NCI-H1417 treated with DMSO at 0.1 percent for 48 hours (cell line): ENCODE data around the gene RFC2.
"Not testable (repeated sequence)": the region's sequence is repeated elsewhere in the genome, so short reads cannot be mapped to it uniquely, and the experiment has no call there.

Experiments used
- DNase-seq: peaks from one replicate; lab custom pipeline; 2025; lab: John Stamatoyannopoulos, UW

Gene RFC2

GRCh38 chr7:74248156-74248555 lies 6.0 kb downstream of the RFC2 start:
- no peak for DNase-seq

DNA sequence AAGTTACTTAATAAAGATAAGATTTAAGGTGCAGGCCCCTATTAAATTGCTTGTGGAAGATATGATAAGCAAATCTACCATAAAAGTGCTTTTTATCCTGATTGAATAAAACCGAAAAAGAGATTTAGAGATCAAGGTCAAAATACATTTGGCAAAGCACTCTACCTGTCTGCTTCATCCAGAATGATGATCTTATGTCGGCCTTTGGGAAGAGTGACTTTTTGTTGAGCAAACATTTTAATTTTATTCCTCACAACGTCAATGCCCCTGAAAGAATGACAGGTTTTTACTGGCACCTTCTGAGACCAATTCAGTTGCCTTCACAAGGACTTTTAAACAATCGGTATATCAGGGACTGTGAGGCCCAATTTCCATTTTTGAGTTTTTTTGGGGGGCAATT lies 7.7 kb downstream of the RFC2 start:
- no peak for DNase-seq

GRCh38 chr7:74242122-74242443 lies 12.1 kb downstream of the RFC2 start:
- DNase-seq, result no peak

DNA sequence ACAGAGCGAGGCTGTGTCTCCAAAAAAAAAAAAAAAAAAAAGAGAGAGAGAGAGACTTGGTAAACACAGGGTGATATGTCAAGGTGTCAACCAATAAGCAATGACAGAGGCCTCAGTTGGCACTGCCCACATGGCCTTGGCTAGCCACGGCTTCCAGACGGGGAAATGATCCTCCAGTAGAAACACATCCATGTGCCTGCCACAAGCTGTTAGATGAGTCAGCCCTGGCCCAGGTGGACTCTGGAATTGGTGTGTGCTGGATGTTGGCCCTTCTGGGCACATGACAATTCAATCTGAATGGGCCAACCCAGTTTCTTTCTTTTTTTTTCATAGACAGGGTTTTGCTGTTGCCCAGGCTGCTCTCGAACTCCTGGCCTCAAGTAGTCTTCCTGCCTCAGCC lies 13.7 kb downstream of the RFC2 start:
- no peak for DNase-seq

DNA sequence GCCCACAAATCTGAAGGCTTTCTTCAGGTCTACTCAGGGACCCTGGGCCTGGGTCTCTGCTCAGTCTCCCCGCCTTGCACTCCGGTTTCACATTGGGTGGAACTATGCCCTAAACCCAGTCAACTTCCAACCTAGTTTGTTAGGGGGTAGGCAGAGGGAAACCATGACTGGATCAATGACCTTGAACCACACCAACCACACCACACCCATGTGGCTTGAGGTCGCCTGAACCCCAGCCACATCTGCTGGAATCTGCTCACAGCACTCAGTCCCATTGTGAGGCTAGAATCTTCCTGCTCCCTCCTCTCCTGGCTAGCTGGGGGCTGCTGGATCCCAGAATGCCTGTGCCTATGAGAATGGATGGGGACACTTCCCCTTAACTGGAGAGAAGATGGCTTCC lies 17.9 kb downstream of the RFC2 start:
- DNase-seq, result no peak

DNA sequence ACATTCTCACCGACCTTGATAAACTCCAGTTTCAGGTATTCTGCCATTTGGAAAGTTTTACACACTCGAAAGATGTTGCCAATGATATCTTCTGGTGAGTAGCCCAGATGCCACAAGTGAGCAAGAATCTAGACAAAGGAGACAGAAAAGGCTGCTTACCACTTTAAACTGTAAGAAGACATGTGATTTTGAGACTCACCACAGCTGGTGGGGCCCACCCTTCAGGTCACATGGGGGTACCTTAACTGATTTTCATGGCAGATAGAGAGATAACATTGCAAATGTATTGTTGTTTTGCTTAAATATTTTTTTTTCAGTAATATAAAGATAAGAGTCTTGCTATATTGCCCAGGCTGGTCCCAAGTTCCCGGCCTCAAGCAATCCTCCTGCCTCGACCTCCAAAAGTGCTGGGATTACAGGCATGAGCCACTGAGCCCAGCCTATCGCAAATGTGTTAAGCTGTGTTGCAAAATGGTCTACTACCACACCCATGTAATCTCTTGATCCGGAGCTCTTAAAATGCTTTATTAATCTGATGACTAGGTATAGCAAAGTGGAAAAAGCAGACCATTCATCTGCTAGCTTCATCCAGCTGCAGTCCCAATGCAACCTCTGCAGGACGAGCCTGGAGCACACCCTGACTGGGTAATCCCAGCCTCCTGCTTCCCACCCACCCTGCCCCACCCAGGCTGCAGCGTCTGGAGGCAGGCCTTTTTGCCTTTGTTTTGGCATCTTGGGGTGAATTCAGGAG lies 18.5 kb downstream of the RFC2 start:
- no peak for DNase-seq

DNA sequence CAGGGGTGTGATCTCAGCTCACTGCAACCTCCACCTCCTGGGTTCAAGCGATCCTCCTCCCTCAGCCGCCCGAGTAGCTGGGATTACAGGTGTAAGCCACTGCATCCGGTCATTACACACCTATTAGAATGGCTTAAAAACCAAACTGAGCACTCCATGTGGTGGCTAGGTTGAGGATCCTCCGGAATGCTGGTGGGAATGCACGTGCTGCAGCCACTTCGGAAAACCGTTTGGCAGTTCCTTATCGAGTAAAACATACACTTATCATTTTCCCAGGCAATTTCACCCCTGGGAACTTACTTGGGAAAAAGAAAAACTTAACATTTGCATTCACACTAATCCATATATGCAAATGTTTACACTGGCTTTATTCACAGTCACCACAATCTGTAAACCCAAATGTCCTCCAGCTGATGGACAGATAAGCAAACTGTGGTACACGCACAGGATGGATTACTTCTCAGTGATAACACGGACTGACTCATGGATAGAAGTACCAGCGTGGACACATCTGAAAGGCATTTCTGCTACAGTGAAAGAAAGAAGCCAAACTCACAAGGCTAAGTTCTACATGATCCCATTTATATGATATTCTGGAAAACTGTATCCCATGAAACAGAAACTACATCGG lies 20.4 kb downstream of the RFC2 start:
- no peak for DNase-seq

GRCh38 chr7:74231232-74231590 lies 23.0 kb downstream of the RFC2 start:
- DNase-seq, result no peak

DNA sequence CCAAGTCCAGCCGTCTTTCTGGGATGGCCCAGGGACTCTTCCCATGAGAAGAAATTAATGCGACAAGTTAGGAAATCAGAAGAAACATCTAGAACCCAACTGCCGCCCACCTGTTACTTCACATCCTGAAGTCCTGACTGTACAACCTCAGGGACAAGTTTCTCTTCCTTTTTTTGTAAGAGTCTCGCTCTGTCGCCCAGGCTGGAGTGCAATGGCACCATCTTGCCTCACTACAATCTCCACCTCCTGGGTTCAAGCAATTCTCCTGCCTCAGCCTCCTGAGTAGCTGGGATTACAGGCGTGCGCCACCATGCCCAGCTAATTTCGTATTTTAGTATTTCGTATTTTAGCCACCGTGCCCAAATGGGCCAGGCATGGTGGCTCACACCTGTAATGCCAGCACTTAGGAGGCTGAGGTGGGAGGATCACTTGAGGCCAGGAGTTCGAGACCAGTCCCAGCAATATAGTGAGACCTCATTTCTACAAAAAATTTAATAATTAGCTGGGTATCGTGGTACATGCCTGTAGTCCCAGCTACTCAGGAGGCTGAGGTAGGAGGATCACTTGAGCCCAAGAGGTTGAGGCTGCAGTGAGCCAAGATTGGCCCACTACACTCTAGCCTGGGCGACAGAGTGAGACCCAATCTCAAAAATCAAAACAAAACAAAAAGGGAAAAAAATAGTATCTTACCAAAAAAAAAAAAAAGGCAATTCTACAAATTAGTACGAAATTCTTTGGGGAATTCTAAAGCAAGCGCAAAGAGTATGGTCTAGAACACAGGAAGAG lies 23.6 kb downstream of the RFC2 start:
- no peak for DNase-seq

DNA sequence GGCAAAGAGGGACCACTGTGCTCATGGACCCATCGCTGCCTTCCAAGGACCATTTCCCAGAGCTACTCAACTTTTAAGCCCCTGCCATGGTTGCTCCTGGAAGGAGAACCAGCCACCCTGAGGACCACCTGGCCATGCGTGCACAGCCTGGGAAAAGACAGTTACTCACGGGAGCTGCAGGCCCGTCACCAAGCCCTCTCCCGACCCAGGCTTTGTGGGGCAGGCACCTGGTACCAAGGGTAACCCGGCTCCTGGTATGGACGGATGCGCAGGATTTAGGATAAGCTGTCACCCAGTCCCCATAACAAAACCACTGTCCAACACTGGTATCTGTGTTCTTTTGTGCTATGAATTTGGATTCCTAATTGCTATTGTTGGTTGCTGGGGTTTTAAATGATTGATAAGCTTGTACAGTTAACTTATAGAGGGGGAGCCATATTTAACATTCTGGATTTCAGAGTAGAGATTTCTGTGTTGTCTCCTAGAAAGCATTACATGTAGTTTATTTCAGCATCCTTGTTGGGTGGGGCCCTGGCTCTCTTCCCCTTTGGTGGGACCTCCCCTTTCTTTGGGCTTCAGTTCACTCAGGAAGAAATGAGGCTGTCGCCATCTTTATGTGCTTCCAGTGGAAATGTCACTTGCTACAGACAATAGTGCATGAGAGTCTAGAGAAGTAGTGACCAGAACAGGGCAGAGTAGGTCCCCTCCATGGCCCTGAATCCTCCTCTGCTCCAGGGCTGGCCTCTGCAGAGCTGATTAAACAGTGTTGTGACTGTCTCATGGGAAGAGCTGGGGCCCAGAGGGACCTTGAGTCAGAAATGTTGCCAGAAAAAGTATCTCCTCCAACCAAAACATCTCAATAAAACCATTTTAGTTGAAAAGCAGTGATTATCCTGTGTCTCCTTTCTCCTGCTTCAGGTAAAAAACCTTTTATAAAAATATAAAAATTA lies 25.0 kb downstream of the RFC2 start:
- no peak for DNase-seq

DNA sequence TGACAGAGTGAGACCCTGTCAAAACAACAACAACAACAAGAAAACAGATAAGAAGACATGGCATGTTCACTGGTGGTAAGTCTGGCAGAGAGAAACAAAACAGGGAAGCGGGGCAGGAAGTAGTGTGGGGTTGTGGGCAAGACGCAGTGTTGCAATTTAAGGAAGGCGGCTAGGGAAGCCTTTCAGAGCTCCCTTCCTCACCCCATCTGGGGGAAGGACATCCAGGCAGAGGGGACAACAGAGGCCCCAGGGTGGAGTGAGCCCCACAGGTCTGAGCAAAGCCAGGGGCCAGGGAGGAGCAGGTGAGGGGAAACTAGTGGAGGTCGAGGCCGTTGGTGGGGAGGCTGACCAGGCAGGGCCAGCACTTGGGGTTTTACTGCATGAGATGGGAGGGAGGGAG lies 27.6 kb downstream of the RFC2 start:
- DNase-seq, result no peak

GRCh38 chr7:74225400-74225799 lies 28.8 kb downstream of the RFC2 start:
- DNase-seq, result no peak

DNA sequence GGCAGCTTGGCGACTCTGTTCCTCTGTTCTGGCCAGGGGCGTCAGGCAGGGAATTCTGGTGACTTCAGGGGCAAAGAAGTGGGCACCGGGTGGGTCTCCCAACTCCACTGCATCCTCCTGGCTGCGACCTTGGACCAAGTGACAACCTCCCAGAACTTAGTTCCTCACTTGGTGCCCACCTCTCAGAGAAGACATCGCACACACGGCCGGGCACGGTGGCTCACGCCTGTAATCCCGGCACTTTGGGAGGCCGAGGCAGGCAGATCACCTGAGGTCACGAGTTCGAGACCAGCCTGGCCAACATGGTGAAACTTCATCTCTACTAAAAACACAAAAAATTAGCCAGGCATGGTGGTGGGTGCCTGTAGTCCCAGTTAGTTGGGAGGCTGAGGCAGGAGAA lies 29.3 kb downstream of the RFC2 start:
- not testable (repeated sequence) for DNase-seq

GRCh38 chr7:74224511-74224832 lies 29.7 kb downstream of the RFC2 start:
- no peak for DNase-seq

- DNase-seq, result no peak
These were observed 30.3 kb downstream of the RFC2 start for GRCh38 chr7:74223711-74224510.

- no peak for DNase-seq
These were observed 31.1 kb downstream of the RFC2 start for GRCh38 chr7:74222851-74223710.

- DNase-seq, result no peak
These were observed 32.5 kb downstream of the RFC2 start for GRCh38 chr7:74221713-74222112.

GRCh38 chr7:74220229-74220628 lies 34.0 kb downstream of the RFC2 start:
- DNase-seq, result no peak

DNA sequence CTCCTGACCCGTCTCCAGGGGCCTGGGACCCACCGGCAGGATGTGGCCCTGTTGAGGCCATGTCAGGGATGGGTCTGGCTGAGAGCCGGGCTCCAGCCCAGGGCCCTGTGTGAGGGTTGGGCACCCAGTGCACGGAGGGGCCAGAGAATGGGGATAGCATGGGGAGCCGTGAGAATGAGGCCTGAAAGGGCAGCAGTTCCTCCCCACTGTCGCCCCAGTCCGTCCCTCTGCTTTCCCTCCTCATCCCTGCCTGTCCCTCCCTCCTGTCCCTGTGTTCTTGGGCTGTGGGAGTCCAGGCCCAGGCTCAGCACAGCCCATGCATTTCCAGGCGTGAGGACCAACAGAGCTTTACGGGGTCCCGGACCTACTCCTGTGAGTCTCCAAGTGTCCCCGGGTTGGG lies 34.8 kb downstream of the RFC2 start:
- DNase-seq, result no peak

DNA sequence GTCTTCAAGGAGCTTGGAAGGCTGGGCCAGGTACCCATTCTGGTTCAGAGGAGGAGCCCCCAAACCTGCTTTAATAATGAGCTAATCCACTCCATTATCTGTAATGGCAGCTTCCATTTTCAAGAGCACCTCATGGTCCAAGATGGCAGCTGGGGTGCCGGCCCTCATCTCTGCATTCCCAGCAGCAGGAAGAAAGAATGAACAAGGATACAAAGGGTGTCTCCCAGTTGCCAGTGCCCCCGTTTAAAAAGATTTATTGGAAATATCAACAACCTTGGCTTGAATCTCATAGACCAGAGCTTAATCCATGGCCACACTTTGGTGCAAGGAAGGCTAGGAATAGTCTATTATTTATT lies 35.9 kb downstream of the RFC2 start:
- DNase-seq, result no peak
